Neural progenitor cell (in vitro differentiated cells): ENCODE measurements around the gene RRP8. TPM values are rescaled to one million over a fixed set of nuclear protein-coding genes. Genes with fewer than 3 reads are reported as not detected.
A peak's percentile ranks its signal among the peaks of the same experiment; 100 is the strongest.

ENCODE experiments used
- DNase-seq: peaks from one replicate; pipeline ENCODE4 v3.0.0-alpha.2; 2016; ENCODE audit warnings: low spot score
- H2AFZ ChIP-seq: fragments of 200-600 bp; sonication (generic); replicated peaks from 2 replicates; pipeline ENCODE4 v1.6.1; 2016; ENCODE audit warnings: antibody characterized with exemption
- H3F3A ChIP-seq: fragments of 200-600 bp; sonication (generic); 2 replicates; pipeline ENCODE4 v1.6.1; 2016; ENCODE audit warnings: antibody characterized with exemption, low read depth
- H3K27ac ChIP-seq: fragments of 200-600 bp; sonication (generic); 2 replicates; pipeline ENCODE4 v1.5.1; 2016; ENCODE audit warnings: mild to moderate bottlenecking
- H3K27me3 ChIP-seq: fragments of 200-600 bp; sonication (generic); 2 replicates; pipeline ENCODE4 v1.6.1; 2016; ENCODE audit warnings: mild to moderate bottlenecking, moderate library complexity
- H3K36me3 ChIP-seq: fragments of 200-600 bp; sonication (generic); 2 replicates; pipeline ENCODE4 v1.5.1; 2016
- H3K4me1 ChIP-seq: fragments of 200-600 bp; sonication (generic); 2 replicates; pipeline ENCODE4 v1.6.1; 2016; ENCODE audit warnings: mixed run types
- H3K4me2 ChIP-seq: fragments of 200-600 bp; sonication (generic); 2 replicates; pipeline ENCODE4 v1.6.1; 2016
- H3K4me3 ChIP-seq: fragments of 200-600 bp; sonication (generic); 2 replicates; pipeline ENCODE4 v1.5.1; 2016
- H3K79me2 ChIP-seq: fragments of 200-600 bp; sonication (generic); 2 replicates; pipeline ENCODE4 v1.6.1; 2016; ENCODE audit warnings: low read depth
- H3K9ac ChIP-seq: fragments of 200-600 bp; sonication (generic); 2 replicates; pipeline ENCODE4 v1.6.1; 2016
- H3K9me3 ChIP-seq: fragments of 200-600 bp; sonication (generic); 2 replicates; pipeline ENCODE4 v1.5.1; 2016; ENCODE audit warnings: low read depth
- H4K20me1 ChIP-seq: fragments of 200-600 bp; sonication (generic); 2 replicates; pipeline ENCODE4 v1.6.1; 2016; ENCODE audit warnings: low read depth
- H3K27ac Mint-ChIP-seq: 3 replicates; pipeline ENCODE4 v1.8.0; 2021; ENCODE audit warnings: mixed read lengths
- H3K27me3 Mint-ChIP-seq: 2 replicates; pipeline ENCODE4 v1.8.0; 2022; ENCODE audit warnings: low read depth, mild to moderate bottlenecking, inconsistent platforms, moderate library complexity, mixed read lengths; ENCODE audit not compliant: insufficient read depth
- H3K36me3 Mint-ChIP-seq: 3 replicates; pipeline ENCODE4 v1.8.0; 2021; ENCODE audit warnings: mixed read lengths
- H3K4me1 Mint-ChIP-seq: 3 replicates; pipeline ENCODE4 v1.8.0; 2021; ENCODE audit warnings: mixed read lengths
- H3K4me3 Mint-ChIP-seq: 3 replicates; pipeline ENCODE4 v1.8.0; 2021; ENCODE audit warnings: mild to moderate bottlenecking, moderate library complexity, mixed read lengths
- H3K9me3 Mint-ChIP-seq: 3 replicates; pipeline ENCODE4 v1.8.0; 2020; ENCODE audit warnings: mixed read lengths
- CTCF ChIP-seq: fragments of 200-600 bp; sonication (generic); IDR thresholded peaks from 2 replicates; pipeline ENCODE4 v1.5.1; 2017; ENCODE audit warnings: antibody characterized with exemption, mild to moderate bottlenecking
- EZH2 ChIP-seq: fragments of 200-600 bp; sonication (generic); IDR thresholded peaks from 2 replicates; pipeline ENCODE4 v1.6.1; 2017; ENCODE audit warnings: antibody characterized with exemption, mild to moderate bottlenecking, moderate library complexity
- EZH2phosphoT487 ChIP-seq: fragments of 200-600 bp; sonication (generic); IDR thresholded peaks from 2 replicates; pipeline ENCODE4 v1.6.1; 2017; ENCODE audit warnings: antibody characterized with exemption
- total RNA-seq: library from RNA; depleted of rRNA; stranded (reverse); fragments of >200 nt; gene quantifications from 2 replicates; pipeline ENCODE4 v1.2.3, GENCODE V29; 2015; ENCODE audit warnings: low replicate concordance

The RRP8 gene
- total RNA-seq = 12.3 and 16.0 TPM in 2 replicates

GRCh38 chr11:6603287-6604080, at the start of gene RRP8, which contains the start of gene ILK:
RRP8 (minus strand) TSS chr11:6603616; CDS start chr11:6603502, 114 bp downstream.
ILK (plus strand) TSS chr11:6603774; CDS start chr11:6604272, 498 bp downstream.
- H3K4me2 ChIP-seq = peak within 1 kb of the TSS; percentile 99
- peaks cover 13% of the 10 kb centered on the region for H3K36me3 Mint-ChIP-seq
- peaks cover 20% of the 10 kb centered on the region for H3K4me1 Mint-ChIP-seq
- no peaks in the 10 kb centered on the region for H4K20me1 ChIP-seq
- peaks cover 23% of the 10 kb centered on the region for H3K4me1 ChIP-seq
- peaks cover 27% of the 10 kb centered on the region for H3F3A ChIP-seq
- peak within 1 kb of the TSS; percentile 85 for H3K4me3 ChIP-seq
- H3K27ac Mint-ChIP-seq = no peak within 1 kb of the TSS
- H3K9me3 ChIP-seq = no peaks in the 10 kb centered on the region
- peak; percentile 96 for DNase-seq
- no peaks in the 10 kb centered on the region for H3K27me3 ChIP-seq
- H3K27ac ChIP-seq = peak within 1 kb of the TSS; percentile 90
- peaks cover 64% of the 10 kb centered on the region for H3K79me2 ChIP-seq
- H3K36me3 ChIP-seq = peaks cover 4% of the 10 kb centered on the region
- no peaks in the 10 kb centered on the region for H3K9me3 Mint-ChIP-seq
- H3K4me3 Mint-ChIP-seq = no peak within 1 kb of the TSS
- H2AFZ ChIP-seq = peak within 1 kb of the TSS; percentile 97
- no peaks in the 10 kb centered on the region for H3K27me3 Mint-ChIP-seq
- peak; percentile 24 for TF ChIP-seq CTCF
- TF ChIP-seq EZH2phosphoT487 = peak; percentile 36
- peak; percentile 37 for TF ChIP-seq EZH2
- peak within 1 kb of the TSS; percentile 89 for H3K9ac ChIP-seq

GRCh38 chr11:6653097-6653496, 49.7 kb upstream of the RRP8 start:
- Mint-ChIP-seq H3K27me3 (peaks cover 5% of the 10 kb centered on the region), H3K27ac (no peak overlapping the region)
- peaks cover 69% of the 10 kb centered on the region for H3K27me3 ChIP-seq

GRCh38 chr11:6652182-6652581, 48.8 kb upstream of the RRP8 start:
- no peak overlapping the region for H3K4me3 ChIP-seq
- no peaks in the 10 kb centered on the region for H3K79me2 ChIP-seq

More at GRCh38 chr11:6653097-6653496, 49.7 kb upstream of the RRP8 start:
- Histone ChIP-seq H4K20me1 (no peaks in the 10 kb centered on the region), H2AFZ (no peak overlapping the region), H3K79me2 (no peaks in the 10 kb centered on the region), H3K9me3 (no peaks in the 10 kb centered on the region), H3K9ac (no peak overlapping the region), H3F3A (peaks cover 7% of the 10 kb centered on the region), H3K4me1 (peaks cover 3% of the 10 kb centered on the region), H3K27ac (no peak overlapping the region), H3K36me3 (no peaks in the 10 kb centered on the region), H3K4me2 (no peak overlapping the region), H3K4me3 (no peak overlapping the region)
- no peak for DNase-seq
- no peak for TF ChIP-seq EZH2
- no peak for TF ChIP-seq EZH2phosphoT487
- TF ChIP-seq CTCF = no peak
- H3K36me3 Mint-ChIP-seq = no peaks in the 10 kb centered on the region
- no peak overlapping the region for H3K4me3 Mint-ChIP-seq
- no peaks in the 10 kb centered on the region for H3K9me3 Mint-ChIP-seq
- peaks cover 11% of the 10 kb centered on the region for H3K4me1 Mint-ChIP-seq

More at GRCh38 chr11:6652182-6652581, 48.8 kb upstream of the RRP8 start:
- Histone ChIP-seq H3K4me1 (peaks cover 7% of the 10 kb centered on the region), H3K4me2 (no peak overlapping the region), H2AFZ (no peak overlapping the region), H3K27me3 (peaks cover 60% of the 10 kb centered on the region), H3K27ac (no peak overlapping the region), H3F3A (peaks cover 7% of the 10 kb centered on the region), H3K9ac (no peak overlapping the region), H3K9me3 (no peaks in the 10 kb centered on the region), H3K36me3 (no peaks in the 10 kb centered on the region), H4K20me1 (no peaks in the 10 kb centered on the region)
- Mint-ChIP-seq H3K27me3 (peaks cover 5% of the 10 kb centered on the region), H3K36me3 (no peaks in the 10 kb centered on the region), H3K9me3 (no peaks in the 10 kb centered on the region), H3K4me3 (no peak overlapping the region), H3K27ac (no peak overlapping the region), H3K4me1 (peaks cover 10% of the 10 kb centered on the region)
- TF ChIP-seq EZH2 (no peak), EZH2phosphoT487 (no peak), CTCF (no peak)
- DNase-seq = no peak
